Kidney capillary endothelial cell (primary cell): Measurements from ENCODE around the gene BACE1-AS.
"Not testable (repeated sequence)": the region's sequence is repeated elsewhere in the genome, so short reads cannot be mapped to it uniquely, and the experiment has no call there.

Experiments
- DNase-seq: peaks from one replicate; pipeline ENCODE4 v3.0.0-alpha.2; 2018; ENCODE audit warnings: low spot score

BACE1-AS gene

DNA sequence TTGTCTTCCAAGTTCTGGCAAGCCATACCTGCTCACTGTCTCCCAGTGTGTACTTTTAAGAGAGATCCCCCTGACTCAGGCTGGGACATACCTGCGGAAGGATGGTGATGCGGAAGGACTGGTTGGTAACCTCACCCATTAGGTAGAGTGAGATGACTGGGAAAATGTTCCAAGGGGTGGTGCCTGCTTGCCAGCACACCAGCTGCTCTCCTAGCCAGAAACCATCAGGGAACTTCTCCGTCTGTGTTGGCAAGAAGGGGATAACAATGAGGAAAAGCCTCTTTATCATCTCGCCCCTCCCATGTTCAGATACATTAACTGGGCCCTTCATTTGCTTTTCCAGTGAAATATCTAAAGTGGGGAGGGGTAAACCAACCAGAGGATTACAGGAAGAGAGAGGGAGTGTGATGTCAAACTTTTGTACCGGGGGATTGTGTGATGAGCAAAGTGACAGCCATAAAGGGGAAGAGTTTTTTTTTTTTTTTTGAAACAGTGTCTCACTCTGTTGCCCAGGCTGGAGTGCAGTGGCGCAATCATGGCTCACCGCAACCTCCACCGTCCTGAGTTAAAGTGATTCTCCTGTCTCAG, at the start of gene BACE1-AS:
Gene BACE1-AS, plus strand, starts transcription at position 538 of the 588 bp plus-strand sequence.
- no peak for DNase-seq

- no peak for DNase-seq
Observed at GRCh38 chr11:117248341-117248740, 42.8 kb upstream of the BACE1-AS start.

- no peak for DNase-seq
Observed at GRCh38 chr11:117249571-117249970, 41.6 kb upstream of the BACE1-AS start.

GRCh38 chr11:117251506-117251905, 39.6 kb upstream of the BACE1-AS start:
- DNase-seq, result no peak

GRCh38 chr11:117255966-117256365, 35.2 kb upstream of the BACE1-AS start:
- no peak for DNase-seq

GRCh38 chr11:117256573-117256972, 34.6 kb upstream of the BACE1-AS start:
- DNase-seq, result no peak

GRCh38 chr11:117258576-117258975, 32.6 kb upstream of the BACE1-AS start:
- DNase-seq, result no peak

GRCh38 chr11:117259417-117259816, 31.7 kb upstream of the BACE1-AS start:
- no peak for DNase-seq

DNA sequence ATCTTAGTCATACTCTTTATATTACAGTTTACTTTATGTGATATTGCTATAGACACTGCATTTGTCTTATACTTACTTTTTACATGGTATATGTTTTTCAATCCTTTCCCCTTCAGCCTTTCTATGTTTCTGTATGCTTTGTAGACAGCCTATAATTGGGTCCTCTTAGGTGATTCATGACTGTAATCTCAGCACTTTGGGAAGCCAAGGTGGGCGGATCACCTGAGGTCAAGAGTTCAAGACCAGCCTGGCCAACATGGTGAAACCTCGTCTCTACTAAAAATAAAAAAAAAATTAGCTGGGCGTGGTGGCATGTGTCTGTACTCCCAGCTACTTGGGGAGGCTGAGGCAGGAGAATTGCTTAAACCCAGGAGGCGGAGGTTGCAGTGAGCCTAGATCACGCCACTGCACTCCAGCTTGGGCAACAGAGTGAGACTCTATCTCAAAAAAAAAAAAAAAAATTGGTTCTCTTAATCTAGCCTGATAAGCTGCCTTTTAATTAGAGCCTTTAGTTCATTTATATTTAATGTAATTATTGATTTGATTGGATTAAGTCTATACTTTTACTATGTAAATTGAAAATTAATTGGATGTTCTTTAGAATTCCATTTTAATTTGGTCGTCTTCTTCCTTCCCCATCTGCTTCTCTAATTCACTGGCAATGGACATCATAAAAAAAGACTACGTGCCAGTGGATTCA, 26.4 kb upstream of the BACE1-AS start:
- not testable (repeated sequence) for DNase-seq

DNA sequence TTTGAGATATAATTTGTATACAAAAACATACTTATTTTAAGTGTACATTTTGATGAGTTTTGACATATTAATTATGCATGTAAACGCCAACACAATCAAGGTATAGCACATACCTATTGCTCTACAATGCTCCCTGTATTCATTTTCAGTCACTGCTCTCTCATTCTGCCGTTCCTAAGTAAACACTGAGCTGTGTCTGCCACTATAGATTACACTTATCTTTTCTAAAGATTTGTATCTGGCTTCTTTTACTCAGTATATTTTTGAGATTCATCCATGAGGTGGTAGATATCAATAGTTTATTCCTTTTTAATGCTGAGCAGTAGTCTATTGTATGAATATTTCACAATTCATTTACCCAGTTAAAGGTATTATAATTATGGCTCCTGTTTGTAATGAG, 25.4 kb upstream of the BACE1-AS start:
- no peak for DNase-seq

GRCh38 chr11:117269856-117270255, 21.3 kb upstream of the BACE1-AS start:
- no peak for DNase-seq

DNA sequence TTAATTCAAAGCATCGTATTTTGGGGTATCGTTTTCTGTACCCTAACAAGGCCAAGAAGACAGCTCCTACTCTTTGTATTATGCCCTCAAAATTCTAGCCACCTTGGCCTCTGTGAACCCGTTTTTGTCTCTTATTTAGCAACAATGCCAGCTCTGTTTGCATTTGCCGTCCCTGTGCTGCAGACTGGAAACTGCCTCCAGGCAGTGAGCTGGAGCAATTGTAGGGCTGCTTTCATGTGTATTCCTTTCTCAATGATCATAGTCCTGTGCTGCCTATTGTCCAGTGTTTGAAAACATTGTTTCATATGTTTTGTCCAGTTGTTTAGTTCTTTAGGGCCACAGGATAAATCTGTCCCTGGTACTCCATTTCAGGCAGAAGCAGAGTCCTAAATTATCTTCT, 19.9 kb upstream of the BACE1-AS start:
- no peak for DNase-seq

- not testable (repeated sequence) for DNase-seq
Observed at GRCh38 chr11:117272175-117272574, 19.0 kb upstream of the BACE1-AS start.

GRCh38 chr11:117273550-117274289, 17.4 kb upstream of the BACE1-AS start:
- DNase-seq, result no peak

- no peak for DNase-seq
Observed at GRCh38 chr11:117278347-117278746, 12.8 kb upstream of the BACE1-AS start.

- no peak for DNase-seq
Observed at GRCh38 chr11:117279711-117280376, 11.3 kb upstream of the BACE1-AS start.

- DNase-seq, result peak; percentile 100
Observed at GRCh38 chr11:117281159-117281558, 10.0 kb upstream of the BACE1-AS start.

GRCh38 chr11:117281869-117282268, 9.3 kb upstream of the BACE1-AS start:
- DNase-seq, result no peak

DNA sequence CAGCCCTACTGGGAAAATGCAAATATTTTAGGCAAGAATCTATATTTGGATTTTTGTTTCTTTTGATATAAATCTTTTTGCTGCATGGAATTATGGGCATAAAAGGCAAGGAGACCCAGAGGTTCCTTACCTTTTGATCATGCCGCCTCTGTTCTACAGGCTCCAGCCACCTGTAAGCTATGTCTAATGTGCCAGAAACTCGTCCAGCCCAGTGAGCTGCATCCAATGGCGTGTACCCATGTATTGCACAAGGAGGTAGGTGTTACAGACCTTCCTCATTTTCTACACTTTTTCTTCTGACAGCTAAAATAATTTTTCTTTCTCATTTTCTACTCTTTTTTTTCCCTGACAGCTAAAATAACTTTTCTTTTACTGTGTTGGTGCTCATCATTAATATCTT, 8.2 kb upstream of the BACE1-AS start:
- DNase-seq, result no peak

DNA sequence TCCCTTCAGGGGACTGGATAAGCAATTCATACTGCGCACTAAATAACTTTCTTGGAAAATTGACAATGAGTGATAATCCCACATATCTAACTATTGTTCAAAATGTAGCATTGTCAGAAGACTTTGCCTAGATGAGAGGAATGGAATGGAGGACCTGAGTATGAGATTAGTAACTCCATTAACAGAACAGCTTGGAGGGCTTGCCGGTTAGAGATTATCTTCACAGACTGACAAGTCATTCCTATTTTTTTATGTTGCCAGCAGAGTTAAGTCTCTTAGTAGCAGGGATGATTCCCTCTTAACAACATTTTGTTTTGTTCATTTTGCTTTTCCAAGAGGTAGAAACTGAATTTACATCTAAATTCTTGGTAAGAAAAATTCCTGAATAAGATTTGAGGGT, 7.1 kb upstream of the BACE1-AS start:
- DNase-seq, result no peak

DNA sequence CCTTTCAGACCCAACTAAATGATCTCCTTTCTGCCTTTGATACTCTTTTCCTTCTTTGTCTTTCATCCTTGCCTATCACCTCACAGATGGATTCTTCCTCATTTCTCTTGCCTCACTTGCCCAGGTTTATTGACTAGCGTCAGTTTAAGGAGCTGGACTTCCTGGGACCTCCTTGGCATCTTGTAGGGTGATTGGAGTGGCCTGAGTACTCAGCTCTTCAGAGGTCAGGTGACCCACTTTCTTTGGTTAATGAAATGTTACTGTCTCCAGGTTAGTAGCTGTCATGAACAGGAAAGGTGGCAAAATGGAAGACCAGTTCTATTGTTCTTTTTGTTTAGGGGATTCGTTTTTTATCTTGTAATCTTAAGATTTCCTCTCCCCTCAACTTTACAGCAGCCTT, 4.6 kb upstream of the BACE1-AS start:
- DNase-seq, result no peak

DNA sequence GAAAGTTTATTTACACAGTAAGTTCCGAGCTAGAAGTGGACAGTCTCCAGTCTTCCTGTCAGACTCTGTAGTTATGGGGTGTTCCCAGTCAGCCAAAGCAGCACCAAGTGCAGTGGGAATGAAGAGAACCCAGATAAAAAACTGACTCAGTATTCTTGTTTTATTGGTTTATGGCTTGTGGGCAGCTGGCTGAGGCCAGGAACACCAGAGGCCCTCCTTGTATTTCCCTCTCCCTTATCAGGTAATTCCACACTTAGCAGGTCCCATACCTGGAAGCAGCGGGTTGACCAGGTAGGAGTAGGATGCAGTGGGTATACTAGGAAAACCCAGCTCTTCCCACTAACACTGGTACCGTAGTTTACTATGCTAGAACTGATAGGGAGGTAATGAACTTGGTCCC, 3.5 kb upstream of the BACE1-AS start:
- DNase-seq, result no peak

DNA sequence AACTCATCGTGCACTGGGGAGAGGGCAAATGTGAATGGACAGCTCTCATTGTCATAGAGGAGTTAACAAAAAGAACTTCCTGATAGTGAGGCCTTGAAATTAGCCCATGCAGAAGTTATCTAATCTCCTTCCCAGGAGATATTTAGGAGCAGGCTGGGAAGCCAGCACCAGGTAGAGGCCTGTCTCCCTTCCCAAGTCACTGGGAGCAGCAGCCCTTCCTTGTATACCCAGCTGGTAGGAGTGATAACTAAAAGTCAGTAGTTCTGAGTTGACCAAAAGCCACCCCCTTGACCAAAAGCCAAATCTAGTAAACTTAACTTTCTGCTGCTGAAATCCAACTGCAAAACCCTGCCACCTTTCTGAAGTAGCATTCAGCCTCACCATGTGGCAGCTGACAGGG, 1.4 kb upstream of the BACE1-AS start:
- DNase-seq, result no peak
